ENCODE data around the gene C2orf68. TPM values are rescaled to one million over a fixed set of nuclear protein-coding genes. Genes with fewer than 3 reads are reported as not detected.

The C2orf68 gene
- polyA plus RNA-seq, 1 of the 3 experiments (the other 2 are of a cell fraction): 14.5 TPM

DNA sequence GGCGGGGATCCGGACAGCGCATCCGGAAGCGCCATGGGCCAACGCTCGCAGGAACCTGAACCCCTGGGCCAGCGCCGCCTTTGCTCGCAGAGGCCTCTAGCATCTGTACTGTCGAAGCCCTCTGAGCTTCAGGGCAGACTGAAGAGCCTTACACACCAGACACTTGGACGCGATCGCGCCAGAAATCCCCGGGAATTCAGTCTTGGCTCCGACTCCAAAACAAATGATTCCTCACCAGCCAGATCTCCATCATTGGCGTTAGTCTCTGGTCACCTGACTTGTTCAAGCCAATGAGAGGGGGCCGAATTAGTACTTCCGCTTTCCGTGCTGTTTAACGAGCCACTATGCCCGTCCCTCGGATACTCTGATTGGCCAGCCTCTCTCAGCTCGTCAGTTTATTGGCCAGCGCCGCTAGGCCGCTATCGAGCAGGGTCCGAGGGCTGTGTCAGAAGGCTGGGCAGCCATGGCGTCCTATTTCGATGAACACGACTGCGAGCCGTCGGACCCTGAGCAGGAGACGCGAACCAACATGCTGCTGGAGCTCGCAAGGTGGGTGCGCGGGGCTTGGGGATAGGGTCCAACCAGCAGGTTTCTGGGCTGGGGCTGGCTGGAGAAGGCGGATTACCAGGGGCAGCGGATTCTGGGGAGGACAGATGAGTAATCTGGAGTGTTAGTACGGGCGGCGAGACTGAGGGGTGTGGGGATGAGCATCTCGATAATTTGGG, 16.4 kb downstream of the C2orf68 start, which contains the start of gene RNF181:
TSS of gene RNF181 (plus strand) at position 445 of the 725 bp plus-strand sequence. CDS start at position 464, 19 bp downstream.
- Histone ChIP-seq H3K9me3 (no peaks in the 10 kb centered on the region), H3F3A (replicated peaks; ENCODE audit: insufficient read depth) (no peaks in the 10 kb centered on the region), H3K36me3 (replicated peaks in 1 of 2; ENCODE audit: control insufficient read depth in 1 of 2, insufficient read depth in 2 of 2, low read length in 1 of 2) (peaks cover 0 to 27% of the 10 kb centered on the region in 2 experiments), H3K9ac (peak within 1 kb of the TSS; percentile 94), H3K79me2 (ENCODE audit: insufficient read depth) (peaks cover 22% of the 10 kb centered on the region), H2AFZ (ENCODE audit: low read depth) (peak within 1 kb of the TSS; percentile 76), H4K20me1 (ENCODE audit: insufficient read depth) (no peaks in the 10 kb centered on the region), H3K4me1 (ENCODE audit: control insufficient read depth in 1 of 2, insufficient read depth in 2 of 2, low read depth in 1 of 2, low read length in 1 of 2) (peaks cover 0 to 17% of the 10 kb centered on the region in 2 experiments; a peak in 2 of 4 replicates), H3K4me3 (ENCODE audit: low read depth in 2 of 2, low read length in 1 of 2) (peak within 1 kb of the TSS; percentile 86 to 99), H3K27me3 (ENCODE audit: insufficient read depth) (no peaks in the 10 kb centered on the region), H3K4me2 (peak within 1 kb of the TSS; percentile 95), H3K9me2 (no peaks in the 10 kb centered on the region), H3K27ac (ENCODE audit: low read depth in 2 of 2, low read length in 1 of 2) (peak within 1 kb of the TSS; percentile 79 to 91)
- peak; percentile 95 for DNase-seq
- TF ChIP-seq YY1 (IDR thresholded peaks at IDR 0.05; ENCODE audit: low read depth): peak; percentile 89
- TF ChIP-seq CHD2 (IDR thresholded peaks at IDR 0.05; ENCODE audit: low read length, partially characterized antibody): peak; percentile 73
- peak; percentile 66 for TF ChIP-seq NFIC (IDR thresholded peaks at IDR 0.05; ENCODE audit: borderline replicate concordance)
- peak; percentile 51; the same call in 1 of the 2 replicates for TF ChIP-seq TAF1 (IDR thresholded peaks at IDR 0.05; ENCODE audit: borderline replicate concordance, low read depth, low read length)
- TF ChIP-seq RXRA (IDR thresholded peaks at IDR 0.05; ENCODE audit: borderline replicate concordance, low read depth): no peak
- TF ChIP-seq RAD21 (IDR thresholded peaks at IDR 0.05; ENCODE audit: low read length): no peak
- TF ChIP-seq, protein P1, sequence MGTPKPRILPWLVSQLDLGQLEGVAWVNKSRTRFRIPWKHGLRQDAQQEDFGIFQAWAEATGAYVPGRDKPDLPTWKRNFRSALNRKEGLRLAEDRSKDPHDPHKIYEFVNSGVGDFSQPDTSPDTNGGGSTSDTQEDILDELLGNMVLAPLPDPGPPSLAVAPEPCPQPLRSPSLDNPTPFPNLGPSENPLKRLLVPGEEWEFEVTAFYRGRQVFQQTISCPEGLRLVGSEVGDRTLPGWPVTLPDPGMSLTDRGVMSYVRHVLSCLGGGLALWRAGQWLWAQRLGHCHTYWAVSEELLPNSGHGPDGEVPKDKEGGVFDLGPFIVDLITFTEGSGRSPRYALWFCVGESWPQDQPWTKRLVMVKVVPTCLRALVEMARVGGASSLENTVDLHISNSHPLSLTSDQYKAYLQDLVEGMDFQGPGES (IDR thresholded peaks at IDR 0.05; ENCODE audit: low read depth, low read length): peak; percentile 68
- TF ChIP-seq, protein P2, sequence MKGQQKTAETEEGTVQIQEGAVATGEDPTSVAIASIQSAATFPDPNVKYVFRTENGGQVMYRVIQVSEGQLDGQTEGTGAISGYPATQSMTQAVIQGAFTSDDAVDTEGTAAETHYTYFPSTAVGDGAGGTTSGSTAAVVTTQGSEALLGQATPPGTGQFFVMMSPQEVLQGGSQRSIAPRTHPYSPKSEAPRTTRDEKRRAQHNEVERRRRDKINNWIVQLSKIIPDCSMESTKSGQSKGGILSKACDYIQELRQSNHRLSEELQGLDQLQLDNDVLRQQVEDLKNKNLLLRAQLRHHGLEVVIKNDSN (IDR thresholded peaks at IDR 0.05; ENCODE audit: borderline replicate concordance, low read depth): peak; percentile 93
- TF ChIP-seq RFX5 (IDR thresholded peaks at IDR 0.05; ENCODE audit: low read length): peak; percentile 89
- peak; percentile 87 for TF ChIP-seq POLR2AphosphoS5 (IDR thresholded peaks at IDR 0.05; ENCODE audit: low read depth, low read length)
- TF ChIP-seq, protein P3, sequence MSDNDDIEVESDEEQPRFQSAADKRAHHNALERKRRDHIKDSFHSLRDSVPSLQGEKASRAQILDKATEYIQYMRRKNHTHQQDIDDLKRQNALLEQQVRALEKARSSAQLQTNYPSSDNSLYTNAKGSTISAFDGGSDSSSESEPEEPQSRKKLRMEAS (IDR thresholded peaks at IDR 0.05; ENCODE audit: low read depth): peak; percentile 36; the same call in 1 of the 2 replicates
- 0 out of 2 replicates have a peak, but pooled peaks have one; percentile 17 for TF ChIP-seq SIN3A (IDR thresholded peaks at IDR 0.05; ENCODE audit: borderline replicate concordance, low read depth, low read length)
- no peak for TF ChIP-seq CTCF (IDR thresholded peaks at IDR 0.05)
- TF ChIP-seq MXI1 (IDR thresholded peaks at IDR 0.05; ENCODE audit: low read depth, low read length): peak; percentile 80
- TF ChIP-seq USF2 (IDR thresholded peaks at IDR 0.05; ENCODE audit: borderline replicate concordance, low read depth, low read length): peak; percentile 64
- TF ChIP-seq TCF12 (IDR thresholded peaks at IDR 0.05): no peak
- peak; percentile 91 for TF ChIP-seq ELF1 (IDR thresholded peaks at IDR 0.05)
- TF ChIP-seq GABPA (IDR thresholded peaks at IDR 0.05; ENCODE audit: low read depth): peak; percentile 61
- POLR2A ChIA-PET: interaction anchor here (0.8 to 1.6 kb wide), 8 partner anchors 8 to 175 kb away, joined by 3 to 7 read pairs (median 4); partner anchors contain the start of genes C2orf68 and MAT2A
- CTCF ChIA-PET: interaction anchor here (0.6 to 1.9 kb wide), 3 partner anchors 7 to 89 kb away, joined by 3 to 5 read pairs (median 5); partner anchors contain the start of gene TMEM150A
- under 1% methylated on average over 43 of the region's 47 CpGs for WGBS (ENCODE audit: low lambda C conversion rate)
